ENCODE data around the gene NSL1. TPM values are rescaled to one million over a fixed set of nuclear protein-coding genes. Genes with fewer than 3 reads are reported as not detected.
"Not testable (repeated sequence)": the region's sequence is repeated elsewhere in the genome, so short reads cannot be mapped to it uniquely, and the experiment has no call there.

Gene NSL1
- total RNA-seq, 1 experiment from 2014 or later: 36.4 TPM

DNA sequence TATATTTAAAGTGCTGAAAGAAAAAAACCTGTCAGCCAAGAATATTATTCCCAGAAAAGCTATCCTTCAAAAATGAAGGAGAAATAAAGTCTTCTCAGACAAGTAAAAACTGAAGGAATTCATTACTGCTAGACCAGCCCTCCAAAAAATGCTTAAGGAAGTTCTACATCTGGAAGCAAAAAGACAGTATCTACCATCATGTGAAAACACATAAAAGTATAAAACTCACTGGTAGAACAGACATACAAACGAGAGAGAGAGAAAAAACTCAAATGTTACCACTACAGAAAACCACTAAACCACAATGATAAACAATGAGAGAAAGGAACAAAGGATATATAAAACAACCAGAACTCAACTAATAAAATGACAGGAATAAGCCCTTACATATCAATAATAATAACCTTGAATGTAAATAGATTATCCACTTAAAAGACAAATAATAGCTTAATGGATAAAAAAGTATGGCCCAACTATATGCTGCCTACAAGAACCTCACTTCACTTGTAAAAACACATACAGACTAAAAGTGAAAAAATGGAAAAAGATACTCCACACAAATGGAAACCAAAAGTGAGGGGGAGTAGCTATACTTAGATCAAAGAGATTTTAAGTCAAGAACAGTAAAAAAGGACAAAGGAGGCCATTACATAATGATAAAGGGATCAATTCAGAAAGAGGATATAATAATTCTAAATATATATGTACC lies 22.0 kb downstream of the NSL1 start (continued):
- TF ChIP-seq TCF7L2 (IDR thresholded peaks at IDR 0.05; ENCODE audit: borderline replicate concordance, extremely low read depth, insufficient read depth, insufficient read length) (no peak), CEBPB (IDR thresholded peaks at IDR 0.05; ENCODE audit: low read depth) (no peak), ZNF274 (IDR thresholded peaks at IDR 0.05; ENCODE audit: low read depth, low read length) (no peak), JUND (IDR thresholded peaks at IDR 0.05) (no peak), ELF1 (IDR thresholded peaks at IDR 0.05; ENCODE audit: borderline replicate concordance, low read depth) (no peak), MAX (IDR thresholded peaks at IDR 0.05) (no peak), EZH2 (IDR thresholded peaks at IDR 0.05) (no peak)

DNA sequence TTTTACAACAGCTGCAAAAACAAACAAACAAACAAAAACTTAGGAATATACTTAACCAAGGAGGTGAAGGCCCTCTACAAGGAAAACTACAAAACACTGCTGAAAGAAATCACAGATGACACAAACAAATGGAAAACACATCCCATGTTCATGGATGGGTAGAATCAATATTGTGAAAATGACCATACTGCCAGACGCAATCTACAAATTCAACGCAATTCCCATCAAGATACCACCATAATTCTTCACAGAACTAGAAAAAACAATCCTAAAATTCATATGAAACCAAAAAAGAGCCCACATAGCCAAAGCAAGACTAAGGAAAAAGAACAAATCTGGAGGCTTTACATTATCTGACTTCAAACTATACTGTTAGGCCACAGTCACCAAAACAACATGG lies 24.8 kb downstream of the NSL1 start:
- intact Hi-C loops (cut with micrococcal nuclease); H3K27ac ChIP-seq (ENCODE audit: low read depth, low read length); H3K9me2 ChIP-seq (ENCODE audit: insufficient read depth); CTCF ChIA-PET; H3K4me1 ChIP-seq (ENCODE audit: control insufficient read depth in 1 of 2, insufficient read depth in 2 of 2, low read length in 2 of 2); H3K9ac ChIP-seq (ENCODE audit: low read length); H2AFZ ChIP-seq (ENCODE audit: low read depth, low read length, poor library complexity, severe bottlenecking); ATAC-seq; POLR2A ChIA-PET; RAD21 ChIA-PET (ENCODE audit: low non-redundant PET in 1 of 2, low total read pairs in 2 of 2, uncharacterized antibody in 2 of 2, unreplicated experiment in 2 of 2); H3K4me2 ChIP-seq (ENCODE audit: low read length); BruUV-seq (replicated peaks); H4K20me1 ChIP-seq (ENCODE audit: insufficient read depth); DNase-seq (ENCODE audit: low read depth, low spot score); H3K36me3 ChIP-seq (ENCODE audit: control insufficient read depth in 1 of 2, insufficient read depth in 2 of 2, low read length in 2 of 2); H3K27me3 ChIP-seq (ENCODE audit: insufficient read depth, low read length); H3K9me3 ChIP-seq (ENCODE audit: control insufficient read depth in 1 of 2, insufficient read depth in 1 of 2, low read depth in 1 of 2, low read length in 2 of 2); H3K4me3 ChIP-seq (replicated peaks in 1 of 2; ENCODE audit: low read depth in 1 of 2, low read length in 2 of 2): not testable (repeated sequence)
- H3K79me2 ChIP-seq (ENCODE audit: insufficient read depth, low read length): peaks cover 21% of the 10 kb centered on the region

GRCh38 chr1:212764718-212765281 lies 26.8 kb downstream of the NSL1 start:
- H2AFZ ChIP-seq (ENCODE audit: low read depth, low read length, poor library complexity, severe bottlenecking); BruUV-seq (replicated peaks); H3K9me2 ChIP-seq (ENCODE audit: insufficient read depth); DNase-seq (ENCODE audit: low read depth, low spot score); H3K4me3 ChIP-seq (replicated peaks in 1 of 2; ENCODE audit: low read depth in 1 of 2, low read length in 2 of 2); H3K9ac ChIP-seq (ENCODE audit: low read length); intact Hi-C loops (cut with micrococcal nuclease); H4K20me1 ChIP-seq (ENCODE audit: insufficient read depth); RAD21 ChIA-PET (ENCODE audit: low non-redundant PET in 1 of 2, low total read pairs in 2 of 2, uncharacterized antibody in 2 of 2, unreplicated experiment in 2 of 2); H3K4me2 ChIP-seq (ENCODE audit: low read length); H3K27me3 ChIP-seq (ENCODE audit: insufficient read depth, low read length); H3K4me1 ChIP-seq (ENCODE audit: control insufficient read depth in 1 of 2, insufficient read depth in 2 of 2, low read length in 2 of 2); ATAC-seq; H3K36me3 ChIP-seq (ENCODE audit: control insufficient read depth in 1 of 2, insufficient read depth in 2 of 2, low read length in 2 of 2); POLR2A ChIA-PET; H3K27ac ChIP-seq (ENCODE audit: low read depth, low read length); H3K9me3 ChIP-seq (ENCODE audit: control insufficient read depth in 1 of 2, insufficient read depth in 1 of 2, low read depth in 1 of 2, low read length in 2 of 2): not testable (repeated sequence)
- peaks cover 34% of the 10 kb centered on the region for H3K79me2 ChIP-seq (ENCODE audit: insufficient read depth, low read length)
- CTCF ChIA-PET: interaction anchor here (2.7 kb wide), 1 partner anchor 15 kb away, joined by 8 read pairs; no protein-coding TSS in a partner anchor
